Astrocyte of the cerebellum (primary cell): ENCODE measurements around the gene VAT1L.

ENCODE experiments used
- DNase-seq: peaks from one replicate; pipeline ENCODE4 v3.0.0-alpha.2; 2011; ENCODE audit warnings: low read depth
- H3K4me3 ChIP-seq: 2 replicates; pipeline ENCODE4 v1.5.1; 2011; ENCODE audit warnings: mild to moderate bottlenecking, low read depth, low read length, moderate library complexity
- in situ Hi-C: cut with HindIII; loops from 2 replicates; pipeline ENCODE4 v1.10.0; 2017; ENCODE audit warnings: low sequenced_read_pairs
- TF ChIP-seq, protein P1 (sequence below): IDR thresholded peaks from 2 replicates; pipeline ENCODE4 v1.5.1; 2012; ENCODE audit warnings: low read length, low read depth, moderate library complexity, mild to moderate bottlenecking; ENCODE audit errors: missing control alignments

Gene VAT1L

DNA sequence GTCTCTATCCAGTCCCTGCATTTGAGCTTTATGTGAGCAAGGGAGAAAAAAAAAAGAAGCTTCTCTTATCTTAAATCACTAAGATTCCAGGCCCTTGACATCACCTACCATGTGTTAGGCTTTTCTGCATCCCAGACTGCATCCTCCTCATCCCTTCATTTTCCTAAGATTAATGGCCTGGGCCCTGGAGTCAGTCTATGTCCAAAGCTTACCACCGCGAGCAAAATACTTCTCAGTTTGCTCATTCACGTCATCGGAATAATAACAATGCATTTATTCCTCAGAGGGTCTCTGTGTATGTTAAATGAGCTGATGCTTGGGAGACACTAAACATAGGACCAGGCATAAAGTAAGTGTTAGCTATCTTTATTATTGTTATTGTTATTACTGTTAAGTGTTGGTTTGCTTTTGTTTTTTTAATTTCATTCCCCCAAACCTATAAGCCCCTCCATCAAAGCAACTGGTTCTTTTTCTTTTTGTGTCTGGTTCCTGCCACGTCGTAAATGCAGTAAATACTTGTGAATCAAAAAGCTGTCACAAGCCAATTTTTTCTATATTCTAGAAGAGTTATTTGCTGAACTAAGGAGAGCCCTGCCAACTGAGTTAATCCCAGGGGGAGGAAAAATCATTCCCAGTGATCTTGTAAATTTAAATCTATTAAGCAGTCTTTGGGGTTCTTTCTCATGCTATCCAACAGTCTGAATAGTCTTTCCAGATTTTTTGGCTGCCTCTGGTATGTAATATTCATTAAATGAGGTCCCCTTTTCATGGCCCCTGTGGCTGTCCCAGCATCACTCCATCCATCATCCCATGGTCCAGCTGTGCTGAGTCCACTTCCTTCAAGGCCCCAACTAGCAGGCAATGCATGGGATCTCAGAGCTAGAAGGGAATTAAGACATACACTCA lies 46.5 kb downstream of the VAT1L start:
- H3K4me3 ChIP-seq: no peak overlapping the region
- DNase-seq: peak; percentile 64
- in situ Hi-C loops: loop anchor here (5.0 kb wide), 1 partner anchor 38 kb away; no protein-coding TSS in a partner anchor
- TF ChIP-seq, protein P1, sequence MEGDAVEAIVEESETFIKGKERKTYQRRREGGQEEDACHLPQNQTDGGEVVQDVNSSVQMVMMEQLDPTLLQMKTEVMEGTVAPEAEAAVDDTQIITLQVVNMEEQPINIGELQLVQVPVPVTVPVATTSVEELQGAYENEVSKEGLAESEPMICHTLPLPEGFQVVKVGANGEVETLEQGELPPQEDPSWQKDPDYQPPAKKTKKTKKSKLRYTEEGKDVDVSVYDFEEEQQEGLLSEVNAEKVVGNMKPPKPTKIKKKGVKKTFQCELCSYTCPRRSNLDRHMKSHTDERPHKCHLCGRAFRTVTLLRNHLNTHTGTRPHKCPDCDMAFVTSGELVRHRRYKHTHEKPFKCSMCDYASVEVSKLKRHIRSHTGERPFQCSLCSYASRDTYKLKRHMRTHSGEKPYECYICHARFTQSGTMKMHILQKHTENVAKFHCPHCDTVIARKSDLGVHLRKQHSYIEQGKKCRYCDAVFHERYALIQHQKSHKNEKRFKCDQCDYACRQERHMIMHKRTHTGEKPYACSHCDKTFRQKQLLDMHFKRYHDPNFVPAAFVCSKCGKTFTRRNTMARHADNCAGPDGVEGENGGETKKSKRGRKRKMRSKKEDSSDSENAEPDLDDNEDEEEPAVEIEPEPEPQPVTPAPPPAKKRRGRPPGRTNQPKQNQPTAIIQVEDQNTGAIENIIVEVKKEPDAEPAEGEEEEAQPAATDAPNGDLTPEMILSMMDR: no peak

DNA sequence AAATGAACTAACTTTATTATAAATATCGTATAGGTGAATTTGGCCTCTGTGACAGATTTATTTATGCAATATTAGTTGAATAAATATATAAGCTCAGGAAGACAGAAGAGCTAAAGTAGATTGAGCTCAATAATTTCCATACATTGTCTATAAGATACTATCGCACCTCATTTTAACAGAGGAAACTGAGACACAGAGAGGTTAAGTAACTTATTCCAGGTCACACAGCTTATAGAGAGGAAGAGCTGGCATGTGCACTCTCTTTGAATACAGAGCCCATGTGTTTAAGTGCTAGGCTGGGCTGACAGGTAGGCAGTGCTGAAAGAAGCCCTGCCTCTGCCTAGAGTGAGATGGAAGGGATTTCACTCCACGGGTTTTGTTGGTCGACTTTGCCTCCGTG lies 48.4 kb downstream of the VAT1L start:
- in situ Hi-C loops: no loop called here
- DNase-seq: no peak
- TF ChIP-seq, protein P1: no peak
- no peak overlapping the region for H3K4me3 ChIP-seq

- in situ Hi-C loops: no loop called here
- no peak for DNase-seq
- H3K4me3 ChIP-seq: no peak overlapping the region
- TF ChIP-seq, protein P1: no peak
Observed at GRCh38 chr16:77838597-77839255, 50.4 kb downstream of the VAT1L start.

DNA sequence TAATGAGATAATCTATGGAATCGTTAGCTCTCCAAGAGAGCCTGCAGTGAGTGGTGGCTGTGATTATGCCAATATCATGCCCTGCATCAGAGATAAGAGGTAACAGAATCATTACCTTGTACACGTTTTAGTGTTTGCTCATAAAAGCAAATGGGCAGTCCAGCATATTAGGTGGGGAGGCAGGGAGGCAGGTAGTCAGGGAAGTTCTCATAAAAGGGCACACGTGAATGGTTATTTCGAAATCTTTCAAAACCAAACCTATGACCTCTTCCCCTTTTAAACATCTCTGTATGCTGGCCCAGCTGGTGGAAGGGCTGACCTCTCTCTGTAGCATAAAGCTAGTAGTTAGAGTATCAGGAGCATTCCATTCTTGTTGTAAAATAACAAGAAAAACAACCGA lies 51.7 kb downstream of the VAT1L start:
- no peak for DNase-seq
- H3K4me3 ChIP-seq: no peak overlapping the region
- TF ChIP-seq, protein P1: no peak
- in situ Hi-C loops: no loop called here

- DNase-seq: no peak
- H3K4me3 ChIP-seq: no peak overlapping the region
- in situ Hi-C loops: no loop called here
- TF ChIP-seq, protein P1: no peak
Observed at GRCh38 chr16:77840673-77841501, 52.5 kb downstream of the VAT1L start.

- no peak for DNase-seq
- TF ChIP-seq, protein P1: no peak
- no peak overlapping the region for H3K4me3 ChIP-seq
- in situ Hi-C loops: no loop called here
Observed at GRCh38 chr16:77841502-77841763, 53.1 kb downstream of the VAT1L start.
